ENCODE measurements around the gene NPFFR1.

The NPFFR1 gene, protein sequence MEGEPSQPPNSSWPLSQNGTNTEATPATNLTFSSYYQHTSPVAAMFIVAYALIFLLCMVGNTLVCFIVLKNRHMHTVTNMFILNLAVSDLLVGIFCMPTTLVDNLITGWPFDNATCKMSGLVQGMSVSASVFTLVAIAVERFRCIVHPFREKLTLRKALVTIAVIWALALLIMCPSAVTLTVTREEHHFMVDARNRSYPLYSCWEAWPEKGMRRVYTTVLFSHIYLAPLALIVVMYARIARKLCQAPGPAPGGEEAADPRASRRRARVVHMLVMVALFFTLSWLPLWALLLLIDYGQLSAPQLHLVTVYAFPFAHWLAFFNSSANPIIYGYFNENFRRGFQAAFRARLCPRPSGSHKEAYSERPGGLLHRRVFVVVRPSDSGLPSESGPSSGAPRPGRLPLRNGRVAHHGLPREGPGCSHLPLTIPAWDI

DNA sequence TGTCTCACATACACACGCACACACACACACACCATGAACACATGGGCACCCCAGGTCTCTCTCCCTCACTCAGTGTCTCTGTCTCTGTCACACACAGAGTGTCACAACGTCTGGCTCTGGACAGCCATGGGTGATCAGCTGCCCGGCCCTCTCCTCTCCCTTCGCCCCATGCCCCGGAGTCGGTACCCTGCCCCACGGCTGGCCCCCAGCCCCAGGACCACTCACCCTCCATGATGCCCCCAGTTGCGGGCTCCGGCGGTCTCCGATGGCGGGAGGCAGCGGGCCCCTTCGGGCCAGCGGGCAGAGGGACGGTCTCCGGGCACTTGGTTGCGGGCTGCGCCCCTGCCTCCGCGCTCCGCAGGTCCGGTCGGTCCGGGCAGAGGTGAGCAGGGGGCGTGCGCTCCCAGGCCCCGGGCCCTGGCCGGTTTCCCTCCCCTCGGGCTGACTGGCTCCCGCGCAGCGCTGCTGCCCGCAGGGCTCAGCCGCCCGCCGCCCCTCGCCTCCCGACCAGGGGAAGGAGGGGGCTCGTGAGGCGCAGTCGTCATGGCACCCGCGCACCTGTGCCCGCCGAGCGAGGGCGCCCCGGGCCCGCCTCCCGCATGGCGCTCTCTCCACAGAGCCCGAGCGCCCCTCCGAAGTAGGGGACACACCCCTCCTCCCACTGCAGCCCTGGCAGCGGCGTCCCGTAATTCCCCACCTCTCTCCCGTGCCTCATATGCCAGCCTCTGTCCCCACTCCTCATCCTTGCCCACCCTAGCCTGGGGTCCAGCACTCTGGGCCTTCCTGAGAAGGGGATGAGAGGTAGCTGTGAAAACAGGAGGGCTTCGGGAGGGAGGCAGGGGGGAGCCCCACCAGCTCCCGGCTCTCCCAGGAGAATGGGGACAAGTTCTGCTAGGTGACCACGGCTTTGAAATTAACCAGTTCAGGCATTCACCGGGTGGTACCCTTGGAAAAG lies at the start of gene NPFFR1:
TSS of gene NPFFR1 (minus strand) at position 560 of the 955 bp plus-strand sequence. CDS start at position 232, 328 bp downstream.
- Mint-ChIP-seq H3K27ac (no peak within 1 kb of the TSS), H3K4me3 (no peak within 1 kb of the TSS), H3K9me3 (peaks cover 4% of the 10 kb centered on the region), H3K4me1 (no peaks in the 10 kb centered on the region), H3K27me3 (peaks cover 46% of the 10 kb centered on the region), H3K36me3 (ENCODE audit: low read depth) (no peaks in the 10 kb centered on the region)
- ATAC-seq (no peak), DNase-seq (no peak)

DNA sequence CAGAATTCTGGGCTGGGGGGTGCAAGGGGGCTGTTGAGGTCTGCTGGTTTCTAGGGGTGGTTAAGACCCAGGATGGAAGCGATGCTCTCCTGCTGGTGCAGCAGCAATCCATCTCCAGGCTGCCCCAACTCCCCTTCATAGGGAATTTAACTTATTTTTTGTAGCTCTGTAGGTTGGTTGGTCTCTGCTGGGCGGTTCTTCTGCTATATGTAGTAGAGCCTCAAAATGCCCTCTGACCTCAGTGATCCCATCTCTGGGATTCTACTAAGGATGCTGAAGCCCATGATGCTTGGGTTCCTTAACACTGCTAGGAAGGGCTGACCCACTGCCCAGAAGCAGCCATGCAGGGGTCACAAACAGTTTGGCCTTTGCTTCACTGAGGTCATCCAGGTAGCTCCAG lies 49.5 kb upstream of the NPFFR1 start:
- H3K4me3 Mint-ChIP-seq: no peak overlapping the region
- H3K36me3 Mint-ChIP-seq (ENCODE audit: low read depth): no peaks in the 10 kb centered on the region
- peaks cover 20% of the 10 kb centered on the region for H3K4me1 Mint-ChIP-seq
- no peaks in the 10 kb centered on the region for H3K9me3 Mint-ChIP-seq
- no peak for ATAC-seq
- no peak overlapping the region for H3K27ac Mint-ChIP-seq
- DNase-seq: no peak
- no peaks in the 10 kb centered on the region for H3K27me3 Mint-ChIP-seq

DNA sequence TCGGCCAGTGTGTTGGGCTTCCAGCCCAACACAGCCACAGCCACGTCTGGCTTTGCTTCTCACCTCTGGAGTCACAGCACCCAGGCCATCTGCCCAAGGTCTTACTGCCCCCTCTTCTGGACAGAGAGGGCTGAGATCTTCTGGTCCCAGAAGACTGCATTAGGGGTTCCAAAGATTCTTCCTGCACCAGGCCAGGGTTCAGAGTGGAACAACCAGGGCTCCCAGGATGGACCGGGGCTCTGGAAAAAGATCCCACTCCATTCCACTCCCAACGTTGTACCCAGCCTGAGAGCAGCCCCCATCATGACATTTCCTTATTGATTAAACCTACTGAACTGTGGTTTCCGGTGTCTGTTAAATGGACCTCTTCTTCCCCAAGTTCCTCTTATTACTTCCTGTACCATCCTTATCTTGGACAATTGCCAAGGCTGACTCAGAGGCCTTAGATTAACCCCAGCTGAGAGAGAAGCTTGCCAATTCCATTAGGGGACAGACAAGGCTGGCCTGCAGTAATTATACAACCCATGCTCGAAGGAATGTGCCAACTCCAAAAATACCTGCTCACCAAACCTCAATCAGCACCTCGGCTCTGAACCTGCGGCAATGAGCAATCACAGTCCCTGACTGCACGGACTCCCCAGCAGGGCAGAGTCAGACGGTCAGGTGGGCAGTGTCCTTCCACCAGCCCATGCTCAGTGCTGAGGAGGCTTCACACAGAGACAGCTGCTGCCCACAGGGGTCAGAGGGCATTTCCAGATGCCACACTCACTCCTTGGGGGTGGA lies 47.9 kb upstream of the NPFFR1 start:
- no peak for DNase-seq
- no peaks in the 10 kb centered on the region for H3K27me3 Mint-ChIP-seq
- H3K4me3 Mint-ChIP-seq: no peak overlapping the region

DNA sequence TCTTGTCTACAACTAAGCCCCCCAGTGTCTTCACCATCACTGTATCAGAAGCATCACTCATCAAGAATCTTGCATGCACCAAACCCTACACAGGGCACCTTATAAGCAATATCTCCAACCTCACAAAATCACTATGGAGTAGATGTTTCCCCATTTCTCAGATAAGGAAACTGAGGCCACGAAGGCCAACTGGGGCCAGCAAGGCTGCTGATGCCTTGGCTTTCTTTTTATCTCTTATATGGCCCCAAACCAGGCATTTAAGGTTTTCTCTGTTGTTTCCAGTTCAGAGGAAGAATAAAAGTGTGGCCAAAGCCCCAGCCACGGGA lies 47.3 kb upstream of the NPFFR1 start:
- H3K9me3 Mint-ChIP-seq: no peaks in the 10 kb centered on the region
- peaks cover 20% of the 10 kb centered on the region for H3K4me1 Mint-ChIP-seq
- DNase-seq (no peak), ATAC-seq (no peak)
- no peaks in the 10 kb centered on the region for H3K27me3 Mint-ChIP-seq
- H3K4me3 Mint-ChIP-seq: no peak overlapping the region
- H3K27ac Mint-ChIP-seq: no peak overlapping the region
- H3K36me3 Mint-ChIP-seq (ENCODE audit: low read depth): no peaks in the 10 kb centered on the region

More for the DNA sequence above, 47.9 kb upstream of the NPFFR1 start:
- Mint-ChIP-seq H3K9me3 (no peaks in the 10 kb centered on the region), H3K27ac (peak overlapping the region; percentile 18), H3K4me1 (peaks cover 20% of the 10 kb centered on the region), H3K36me3 (ENCODE audit: low read depth) (no peaks in the 10 kb centered on the region)
- no peak for ATAC-seq

DNA sequence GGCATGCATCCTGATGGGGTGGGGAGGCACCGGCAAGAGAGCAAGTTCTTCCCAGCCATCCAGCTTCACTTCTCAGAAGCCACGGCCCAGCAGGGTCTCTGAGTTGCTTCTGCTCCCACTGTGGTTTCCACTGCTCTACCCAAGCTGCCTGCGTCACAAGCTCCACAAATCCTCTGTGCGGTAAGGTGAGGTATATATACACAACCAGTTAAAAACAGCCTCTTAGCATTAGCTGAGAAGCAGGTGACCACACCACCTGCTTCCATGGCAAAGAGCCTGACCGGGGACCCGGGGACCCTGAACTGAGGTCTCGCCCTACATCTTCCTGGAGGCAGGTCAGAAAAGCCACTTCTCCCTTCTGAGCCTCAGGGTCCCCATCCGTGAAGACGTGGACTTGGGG lies 46.9 kb upstream of the NPFFR1 start:
- H3K36me3 Mint-ChIP-seq (ENCODE audit: low read depth): no peaks in the 10 kb centered on the region
- DNase-seq: no peak
- H3K9me3 Mint-ChIP-seq: no peaks in the 10 kb centered on the region
- no peak overlapping the region for H3K4me3 Mint-ChIP-seq
- no peaks in the 10 kb centered on the region for H3K27me3 Mint-ChIP-seq
- H3K4me1 Mint-ChIP-seq: peaks cover 23% of the 10 kb centered on the region
- ATAC-seq: no peak
- no peak overlapping the region for H3K27ac Mint-ChIP-seq

DNA sequence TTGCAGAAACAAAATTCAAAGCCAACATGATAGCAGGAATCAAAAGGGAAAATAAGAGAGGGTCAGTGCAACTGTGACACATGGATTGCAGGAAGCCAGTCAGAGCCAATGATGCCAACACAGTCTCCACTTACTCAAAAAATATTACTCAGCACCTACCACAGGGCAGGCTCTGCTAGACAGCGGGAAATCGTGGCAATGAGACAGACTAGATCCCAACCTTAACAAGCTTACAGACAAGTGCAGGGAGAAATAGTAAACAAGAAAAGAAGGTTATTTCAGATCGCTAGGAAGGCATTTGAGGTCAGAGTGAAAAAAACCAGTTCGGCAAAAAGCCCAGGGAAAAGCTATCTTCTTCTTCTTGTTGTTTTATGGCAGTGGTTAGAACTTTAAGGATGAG lies 45.2 kb upstream of the NPFFR1 start:
- H3K27ac Mint-ChIP-seq: no peak overlapping the region

DNA sequence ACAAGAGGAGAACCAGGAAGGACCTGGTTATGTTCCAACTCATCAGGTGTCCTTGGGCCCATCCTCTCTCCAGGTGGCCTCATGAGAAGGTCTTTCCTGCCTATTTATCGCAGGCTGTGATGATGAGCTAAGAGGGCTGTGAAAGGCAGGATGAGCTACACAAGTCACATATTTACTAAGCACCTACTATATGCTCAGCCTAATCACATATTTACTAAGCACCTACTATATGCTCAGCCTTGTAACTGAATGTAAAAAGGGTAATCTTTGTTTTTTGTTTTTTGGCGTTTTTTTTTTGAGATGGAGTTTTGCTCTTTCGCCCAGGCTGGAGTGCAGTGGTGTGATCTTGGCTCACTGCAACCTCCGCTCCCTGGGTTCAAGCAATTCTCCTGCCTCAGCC lies 44.2 kb upstream of the NPFFR1 start:
- no peak overlapping the region for H3K4me3 Mint-ChIP-seq
- no peaks in the 10 kb centered on the region for H3K36me3 Mint-ChIP-seq (ENCODE audit: low read depth)
- peaks cover 48% of the 10 kb centered on the region for H3K4me1 Mint-ChIP-seq
- H3K27me3 Mint-ChIP-seq: no peaks in the 10 kb centered on the region
- H3K27ac Mint-ChIP-seq: no peak overlapping the region
- ATAC-seq (no peak), DNase-seq (no peak)
- H3K9me3 Mint-ChIP-seq: no peaks in the 10 kb centered on the region

More for the DNA sequence above, 45.2 kb upstream of the NPFFR1 start:
- Mint-ChIP-seq H3K4me3 (no peak overlapping the region), H3K27me3 (no peaks in the 10 kb centered on the region), H3K9me3 (no peaks in the 10 kb centered on the region), H3K36me3 (ENCODE audit: low read depth) (no peaks in the 10 kb centered on the region), H3K4me1 (peaks cover 39% of the 10 kb centered on the region)
- DNase-seq (no peak), ATAC-seq (no peak)

DNA sequence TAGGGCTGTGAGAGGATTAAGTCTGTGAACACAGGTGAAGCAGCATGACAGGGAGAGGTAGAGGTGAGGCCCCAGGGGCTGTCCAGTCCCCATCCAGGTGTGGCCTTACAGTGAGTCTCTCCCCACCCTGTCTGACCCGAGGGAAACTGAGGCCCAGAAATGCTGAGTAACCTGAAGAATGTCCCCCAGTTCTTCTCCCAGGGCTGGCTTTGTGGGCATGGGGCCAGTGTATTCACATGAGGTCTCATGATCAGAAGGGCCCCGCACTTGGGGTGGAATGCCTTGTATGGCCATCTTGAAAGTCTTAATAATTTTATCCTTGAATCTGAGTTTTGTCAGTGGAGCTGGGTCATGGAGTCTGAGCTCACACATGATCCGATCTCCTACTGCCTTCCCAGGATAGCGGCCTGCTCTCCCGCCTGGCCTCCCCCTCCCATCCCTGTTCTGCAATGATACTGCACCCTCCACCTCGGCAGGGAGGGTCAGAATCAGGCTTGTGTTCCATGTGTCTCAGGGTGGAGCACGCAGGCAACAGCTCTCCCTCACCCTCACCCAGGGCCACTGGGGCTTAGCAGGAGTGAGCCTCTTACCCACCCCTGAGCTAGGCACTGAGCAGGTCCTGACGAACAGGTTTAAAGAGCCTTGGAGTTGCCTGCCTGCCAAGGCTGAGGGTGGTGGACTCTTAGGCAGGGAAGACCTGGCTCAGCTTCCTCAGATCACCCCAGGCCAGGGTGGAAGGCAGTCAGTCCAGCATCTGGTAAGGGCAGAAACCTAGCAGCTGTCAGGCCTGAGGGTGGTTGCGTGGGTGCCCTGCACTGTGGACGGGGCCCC lies 41.4 kb upstream of the NPFFR1 start:
- H3K4me1 Mint-ChIP-seq: peaks cover 34% of the 10 kb centered on the region
- DNase-seq (no peak), ATAC-seq (no peak)
- H3K9me3 Mint-ChIP-seq: no peaks in the 10 kb centered on the region
- H3K36me3 Mint-ChIP-seq (ENCODE audit: low read depth): no peaks in the 10 kb centered on the region
- no peak overlapping the region for H3K27ac Mint-ChIP-seq
- no peaks in the 10 kb centered on the region for H3K27me3 Mint-ChIP-seq
- H3K4me3 Mint-ChIP-seq: no peak overlapping the region

DNA sequence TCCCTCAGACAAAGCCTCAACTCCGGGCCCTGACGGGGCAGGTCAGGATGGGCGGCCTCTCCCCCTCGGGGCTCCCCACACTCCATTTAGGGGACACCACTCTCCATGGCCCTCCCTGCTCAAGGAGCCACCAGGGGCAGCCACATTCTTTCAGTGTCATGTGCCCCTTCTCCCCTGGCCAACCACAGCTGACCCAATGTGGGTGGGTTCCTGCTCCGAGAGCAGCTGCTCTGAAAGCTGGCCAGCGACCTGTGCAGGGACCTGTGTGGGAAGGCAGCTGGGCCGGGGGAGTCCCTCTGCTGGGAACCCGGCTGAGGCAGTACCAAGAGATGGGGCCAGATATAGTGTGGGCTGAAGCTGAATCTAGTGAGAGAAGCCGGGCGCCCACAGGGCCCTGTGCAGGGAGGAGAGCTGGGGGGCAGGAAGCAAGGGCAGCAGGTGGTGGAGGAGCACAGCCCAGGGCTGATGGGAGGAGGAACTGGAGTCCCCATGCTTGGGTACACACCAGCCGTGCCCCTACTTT lies 40.6 kb upstream of the NPFFR1 start:
- ATAC-seq: peak; percentile 68
- Mint-ChIP-seq H3K27me3 (no peaks in the 10 kb centered on the region), H3K4me1 (peaks cover 34% of the 10 kb centered on the region), H3K4me3 (no peak overlapping the region), H3K36me3 (ENCODE audit: low read depth) (peaks cover under 1% of the 10 kb centered on the region), H3K9me3 (no peaks in the 10 kb centered on the region), H3K27ac (no peak overlapping the region)
- peak; percentile 34 for DNase-seq

DNA sequence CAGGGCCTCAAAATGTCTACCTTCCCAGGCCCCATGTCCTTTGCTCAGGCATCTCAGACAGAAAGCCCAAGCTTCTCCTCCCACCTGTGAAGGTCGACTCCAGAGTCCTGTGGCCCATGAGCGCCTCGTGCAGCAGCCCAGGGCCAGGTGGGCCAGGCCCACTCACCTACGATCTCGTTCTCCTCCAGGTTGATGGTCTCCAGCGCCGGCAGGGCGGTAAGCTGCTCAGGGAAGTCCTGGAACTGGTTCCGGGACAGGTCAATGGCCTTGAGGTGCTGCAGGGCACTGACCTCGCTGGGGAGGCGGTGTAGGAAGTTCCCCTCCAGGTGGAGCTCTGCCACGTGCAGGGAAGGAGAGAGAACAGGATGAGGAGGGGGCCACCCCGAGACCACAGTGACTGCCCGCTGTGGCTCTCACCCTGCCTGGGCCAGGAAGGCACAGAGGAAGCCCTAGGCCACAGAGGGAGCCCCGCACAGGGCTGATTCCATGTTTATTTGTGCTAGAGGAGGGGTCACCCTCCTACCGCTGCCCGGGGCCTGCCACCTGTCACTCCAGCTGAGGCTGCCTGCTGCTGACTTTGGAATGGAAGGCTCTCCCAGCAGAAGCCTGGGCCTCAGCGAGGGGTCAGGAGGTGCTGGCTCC lies 40.0 kb upstream of the NPFFR1 start:
- peak; percentile 3 for ATAC-seq

DNA sequence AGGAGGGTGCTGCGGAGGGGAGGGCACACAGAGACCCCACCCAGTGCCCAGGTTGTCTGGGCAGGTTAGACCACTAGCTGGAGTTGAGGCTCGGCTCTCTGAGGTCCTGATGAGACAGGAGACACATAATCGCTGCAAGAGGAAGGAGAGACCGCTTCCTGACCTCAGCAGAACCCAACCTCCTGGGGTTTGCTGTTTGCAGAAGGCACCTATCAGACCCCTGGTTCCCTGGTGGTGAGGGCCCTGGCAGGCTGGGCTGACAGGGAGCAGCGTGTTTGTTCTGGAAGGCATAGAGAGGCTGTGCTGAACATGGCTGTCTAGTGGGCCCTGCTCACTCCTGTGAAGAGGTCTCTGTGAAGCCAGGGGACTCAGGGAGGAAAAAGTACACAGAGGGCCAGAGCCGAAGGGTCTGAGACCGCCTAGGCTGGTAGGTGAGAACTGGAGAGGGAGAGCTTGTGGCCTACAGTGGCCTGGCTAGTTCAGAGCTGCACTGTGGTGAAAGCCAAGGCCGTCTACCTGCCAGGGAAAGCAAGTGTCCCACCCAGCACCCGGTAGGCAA lies 39.4 kb upstream of the NPFFR1 start:
- Mint-ChIP-seq H3K27ac (peak overlapping the region; percentile 36), H3K27me3 (no peaks in the 10 kb centered on the region), H3K9me3 (no peaks in the 10 kb centered on the region), H3K4me3 (no peak overlapping the region), H3K36me3 (ENCODE audit: low read depth) (peaks cover 2% of the 10 kb centered on the region), H3K4me1 (peaks cover 34% of the 10 kb centered on the region)
- no peak for DNase-seq
- no peak for ATAC-seq

More for the DNA sequence above, 40.0 kb upstream of the NPFFR1 start:
- Mint-ChIP-seq H3K4me1 (peaks cover 34% of the 10 kb centered on the region), H3K27ac (peak overlapping the region; percentile 36), H3K4me3 (no peak overlapping the region), H3K27me3 (no peaks in the 10 kb centered on the region), H3K36me3 (ENCODE audit: low read depth) (peaks cover 2% of the 10 kb centered on the region), H3K9me3 (no peaks in the 10 kb centered on the region)
- no peak for DNase-seq

DNA sequence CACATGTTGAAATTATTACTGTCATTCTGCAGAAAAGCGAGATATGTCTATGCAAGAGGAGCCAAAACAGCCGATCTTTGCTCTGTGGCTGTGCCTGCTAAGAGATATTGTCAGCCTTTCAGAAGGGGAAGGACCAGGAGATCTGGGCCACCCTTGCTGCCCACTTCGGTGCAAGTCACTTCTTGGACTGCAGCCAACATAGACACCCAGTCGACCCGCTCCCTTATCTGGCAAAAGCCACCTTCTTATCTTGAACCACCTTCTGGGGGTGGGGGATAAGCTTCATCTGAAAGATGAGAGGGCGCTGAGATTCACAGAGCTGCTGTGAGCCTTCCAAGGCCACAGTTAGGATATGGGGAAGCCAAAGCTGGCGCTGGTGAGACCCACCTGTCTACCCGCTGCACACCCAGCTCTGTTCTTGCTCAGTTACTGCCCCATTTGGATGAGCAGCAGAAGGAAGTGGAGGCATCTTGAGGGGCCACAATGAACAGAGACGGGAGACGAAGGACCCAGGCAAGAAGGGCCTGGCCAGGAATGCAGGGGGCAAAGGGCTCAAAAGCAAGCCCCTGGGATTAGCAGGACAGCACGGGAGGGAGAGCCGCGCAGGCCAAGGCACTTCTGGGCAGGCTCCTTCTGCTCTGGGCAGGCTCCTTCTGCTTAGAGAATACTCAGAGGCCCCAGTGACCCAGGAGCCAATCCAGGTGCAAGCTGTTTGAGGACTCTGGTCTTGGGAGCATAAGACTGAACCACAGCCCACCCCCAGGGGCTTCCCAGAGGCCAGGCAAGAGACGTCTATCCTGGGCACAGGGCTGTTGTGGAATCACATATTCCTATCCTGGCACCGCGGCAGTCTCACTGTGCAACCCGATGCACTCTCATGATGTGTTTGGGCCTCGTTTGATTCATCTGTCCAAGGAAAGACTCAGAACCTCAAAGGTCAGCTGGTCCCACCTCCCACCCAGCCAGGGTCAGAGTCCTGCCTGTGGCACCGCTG lies 38.4 kb upstream of the NPFFR1 start:
- DNase-seq (no peak), ATAC-seq (no peak)
- no peaks in the 10 kb centered on the region for H3K27me3 Mint-ChIP-seq
- H3K9me3 Mint-ChIP-seq: no peaks in the 10 kb centered on the region
- H3K4me3 Mint-ChIP-seq: no peak overlapping the region
- H3K27ac Mint-ChIP-seq: no peak overlapping the region
- H3K4me1 Mint-ChIP-seq: peaks cover 34% of the 10 kb centered on the region
- peaks cover 2% of the 10 kb centered on the region for H3K36me3 Mint-ChIP-seq (ENCODE audit: low read depth)

Data from activated naive CD8-positive, alpha-beta T cell treated with anti-CD3 and anti-CD28 coated beads, Interleukin-2, amount 50 U/mL, for 24 hours (primary cell).